ENCODE results near the gene ZDHHC8.

ZDHHC8 gene

DNA sequence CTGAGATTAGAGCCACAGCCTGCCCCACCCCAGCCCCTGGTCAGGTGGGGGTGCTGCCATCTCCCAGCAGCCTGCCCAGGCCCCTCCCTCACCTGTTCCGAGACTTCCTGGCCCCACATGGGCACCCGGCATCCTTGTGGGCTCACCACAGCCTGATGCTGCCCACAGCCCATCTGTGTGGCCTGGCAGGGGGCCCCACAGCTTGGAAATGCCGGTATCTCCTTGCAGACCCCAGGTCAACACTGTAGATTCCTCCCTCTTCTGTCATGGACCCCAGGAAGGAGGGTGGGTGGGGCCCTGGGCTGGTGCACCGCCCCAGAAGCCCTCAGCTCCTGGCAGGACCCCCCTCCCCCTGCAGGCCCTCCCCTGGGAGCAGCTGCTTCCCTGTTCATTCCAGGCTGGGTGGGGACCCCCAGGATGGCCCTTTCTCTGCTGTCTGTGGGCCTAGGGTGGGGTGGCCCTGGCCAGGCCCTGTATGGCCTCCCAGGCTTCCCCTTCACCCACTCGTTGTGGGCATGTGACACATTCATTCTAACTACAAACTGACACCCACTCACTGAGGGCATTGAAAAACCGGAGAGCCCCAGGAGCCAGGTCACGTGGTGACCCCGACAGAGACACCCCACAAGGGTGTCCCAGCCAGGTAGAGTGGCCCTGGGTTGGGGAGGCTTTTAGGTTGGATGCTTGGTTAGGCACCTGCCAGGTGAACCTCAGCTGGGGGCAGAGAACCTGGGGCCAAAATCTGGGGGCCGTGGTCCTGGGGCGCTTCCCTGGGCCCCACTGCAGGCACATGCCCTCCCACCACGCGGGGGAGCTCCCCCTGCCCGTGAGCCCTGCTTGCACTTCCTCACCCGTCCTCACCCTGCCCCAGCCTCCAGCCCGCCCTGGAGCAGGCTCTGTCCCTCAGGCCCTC is 63.3 kb downstream of the ZDHHC8 start:
- DNase-seq: no peak

DNA sequence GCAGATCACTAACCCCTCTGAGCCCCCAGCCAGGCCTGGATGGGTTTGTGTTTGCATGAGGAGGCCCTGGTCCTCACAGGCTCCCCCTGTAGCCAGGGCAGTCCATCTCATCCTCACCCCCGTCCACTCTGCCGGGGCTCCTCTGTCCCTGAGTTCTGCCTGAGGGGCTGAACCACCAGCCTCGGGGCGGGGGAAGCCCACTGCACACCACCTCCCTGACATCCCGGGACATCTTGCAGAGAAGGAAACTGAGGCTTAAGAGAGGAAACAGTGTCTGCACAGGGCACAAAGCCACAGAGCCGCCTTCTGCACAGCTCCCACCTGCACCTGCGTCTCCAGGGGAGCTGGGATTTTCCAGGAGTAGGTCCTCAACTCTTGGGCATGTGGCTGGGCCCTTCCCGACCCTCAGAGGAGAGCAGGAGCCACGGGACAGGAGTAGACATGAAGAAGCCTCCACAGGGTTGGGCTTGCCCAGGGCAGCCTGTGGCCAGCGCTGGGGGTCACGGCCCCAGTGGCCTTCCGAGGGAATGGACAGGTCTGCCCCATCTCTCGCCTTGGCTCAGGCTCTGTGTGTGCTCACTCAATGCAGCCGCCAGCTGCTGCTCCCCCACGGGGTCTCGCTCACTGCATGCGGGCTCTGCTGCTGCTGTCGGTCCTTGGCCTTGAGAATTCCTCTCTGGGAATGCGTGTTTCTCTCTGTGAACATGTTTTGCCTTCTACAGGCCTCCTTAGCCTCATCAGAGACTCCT is 64.7 kb downstream of the ZDHHC8 start:
- DNase-seq: no peak

All from fibroblast of skin of abdomen (primary cell).